HepG2 (cell line): ENCODE results near the gene IGFN1. TPM values are rescaled to one million over a fixed set of nuclear protein-coding genes. Genes with fewer than 3 reads are reported as not detected.
A peak's percentile ranks its signal among the peaks of the same experiment; 100 is the strongest.

Experiments
- ATAC-seq: fragments of 200-7000 bp; cut with Tn5 transposase; 3 replicates; pipeline ENCODE4 v1.9.1; 2020; ENCODE audit warnings: mild to moderate bottlenecking, moderate library complexity
- BruUV-seq: library from RNA; stranded (reverse); fragments of 400-500 nt; replicated peaks from 2 replicates; lab custom pipeline; 2021; lab: Mats Ljungman, UMichigan
- CTCF ChIA-PET: fragments of 300-600 bp; formaldehyde crosslinking; extraction: SDS; loops from one replicate; lab custom pipeline; 2021; ENCODE audit warnings: low total read pairs, inconsistent platforms, low intra/inter-chr PET ratio; lab: Yijun Ruan, JAX
- POLR2A ChIA-PET: fragments of 350-600 bp; sonication (Branson Sonifier 250); formaldehyde crosslinking; loops from one replicate; lab custom pipeline; 2020; ENCODE audit warnings: antibody characterized with exemption, inconsistent platforms; lab: Yijun Ruan, JAX
- DNase-seq: peaks from one replicate; pipeline ENCODE4 v3.0.0-alpha.2; 2015; ENCODE audit warnings: low spot score
- FAIRE-seq: peaks from 3 replicates; lab custom pipeline; 2011; peaks lifted over from hg19 to GRCh38; lab: Jason Lieb, UNC
- H2AFZ ChIP-seq: one replicate; pipeline ENCODE4 v1.6.1; 2011; ENCODE audit warnings: low read length, inconsistent platforms
- H3K27ac ChIP-seq: fragments of 300-600 bp; 3 replicates; pipeline ENCODE4 v1.8.0; 2011; ENCODE audit warnings: mixed run types, mild to moderate bottlenecking, mixed read lengths, low read length, inconsistent platforms; ENCODE audit not compliant: insufficient read depth; ENCODE audit errors: extremely low read length
- H3K27me3 ChIP-seq, 2 experiments: fragments of 200-600 bp in 1 of 2; 2 replicates in 1 of 2; 3 replicates in 1 of 2; pipeline versions ENCODE4 v1.6.0 to v1.8.0; 2011; ENCODE audit warnings: low read length in 2 of 2, mild to moderate bottlenecking in 2 of 2, moderate library complexity in 2 of 2, inconsistent platforms in 1 of 2; ENCODE audit not compliant: insufficient read depth in 2 of 2, control insufficient read depth in 1 of 2
- H3K36me3 ChIP-seq, 2 experiments: fragments of 200-600 bp in 1 of 2; replicated peaks in 1 of 2; 2 replicates in 1 of 2; 3 replicates in 1 of 2; pipeline versions ENCODE4 v1.5.1 to v1.8.0; 2011; ENCODE audit warnings: low read length in 2 of 2, inconsistent platforms in 1 of 2; ENCODE audit not compliant: insufficient read depth in 2 of 2, control insufficient read depth in 1 of 2
- H3K4me1 ChIP-seq: 2 replicates; pipeline ENCODE4 v1.5.1; 2012; ENCODE audit warnings: low read length, inconsistent platforms; ENCODE audit not compliant: insufficient read depth
- H3K4me2 ChIP-seq: 2 replicates; pipeline ENCODE4 v1.6.0; 2011; ENCODE audit warnings: low read depth, low read length, inconsistent platforms
- H3K4me3 ChIP-seq, 3 experiments: fragments of 200-600 bp in 1 of 3; sonication (generic), shearing (Covaris generic) in 1 of 3; replicated peaks in 1 of 3; 2 replicates each; pipeline ENCODE4 v1.5.1; 2011 to 2016; ENCODE audit warnings: low read length in 3 of 3, inconsistent platforms in 2 of 3, low read depth in 2 of 3, mild to moderate bottlenecking in 2 of 3, control low read depth in 1 of 3, mixed read lengths in 1 of 3; ENCODE audit not compliant: insufficient read depth in 1 of 3
- H3K79me2 ChIP-seq: one replicate; pipeline ENCODE4 v1.6.1; 2011; ENCODE audit warnings: low read length, inconsistent platforms; ENCODE audit not compliant: insufficient read depth
- H3K9ac ChIP-seq: 2 replicates; pipeline ENCODE4 v1.6.0; 2011; ENCODE audit warnings: mild to moderate bottlenecking, low read depth, low read length, inconsistent platforms; ENCODE audit not compliant: insufficient read depth
- H3K9me3 ChIP-seq: 2 replicates; pipeline ENCODE4 v1.5.1; 2012; ENCODE audit warnings: mild to moderate bottlenecking, low read length
- H4K20me1 ChIP-seq: 2 replicates; pipeline ENCODE4 v1.6.0; 2011; ENCODE audit warnings: inconsistent platforms, mild to moderate bottlenecking, low read length, moderate library complexity; ENCODE audit not compliant: insufficient read depth
- CENPX ChIP-seq: sonication (generic); formaldehyde crosslinking; IDR thresholded peaks from 2 replicates; pipeline ENCODE4 v1.9.0; 2021; ENCODE audit warnings: mild to moderate bottlenecking, missing genetic modification reagents, moderate library complexity
- GATA4 ChIP-seq: sonication (generic); IDR thresholded peaks from 2 replicates; pipeline ENCODE4 v1.6.1; 2016; ENCODE audit warnings: antibody characterized with exemption, low read depth, borderline replicate concordance
- SAP130 ChIP-seq: IDR thresholded peaks from 2 replicates; pipeline ENCODE4 v1.6.1; 2016; ENCODE audit warnings: low read depth
- ZNF17 ChIP-seq: sonication (generic); formaldehyde crosslinking; IDR thresholded peaks from 2 replicates; pipeline ENCODE4 v1.5.0; 2020; ENCODE audit warnings: mild to moderate bottlenecking, missing genetic modification reagents
- ZNF788 ChIP-seq: sonication (generic); formaldehyde crosslinking; IDR thresholded peaks from 2 replicates; pipeline ENCODE4 v1.5.0; 2020; ENCODE audit warnings: mild to moderate bottlenecking, missing genetic modification reagents, borderline replicate concordance
- WGBS: methylation state at CpG from one replicate; pipeline ENCODE4 v1.1.6; 2017; ENCODE audit warnings: low lambda C conversion rate; 5-methylcytosine and 5-hydroxymethylcytosine counted together
- in situ Hi-C: cut with HindIII; loops from 2 replicates; pipeline ENCODE4 v1.10.0; 2017; ENCODE audit warnings: low pct_unique_long_range_greater_than_20kb; ENCODE audit not compliant: extremely low pct_ligation_motif_present
- intact Hi-C: fragments of 100-400 bp; cut with micrococcal nuclease; formaldehyde crosslinking; loops from one replicate; pipeline ENCODE4 v1.10.0; 2022; ENCODE audit not compliant: unreplicated experiment
- polyA plus RNA-seq, 8 experiments: library from polyadenylated mRNA; depleted of rRNA in 3 of 8; stranded (reverse) in 7 of 8; unstranded in 1 of 8; fragments of >200 nt; fragmentation: Illumina TruSeq in 4 of 8; extraction: Trizol in 4 of 8; gene quantifications; 2 replicates each; pipeline versions ENCODE4 v1.2.1 to v1.2.3, GENCODE V29; 2011 to 2016; ENCODE audit warnings: low read depth in 4 of 8, missing spikeins in 1 of 8, mixed read lengths in 1 of 8; ENCODE audit not compliant: insufficient read depth in 1 of 8
- total RNA-seq, 5 experiments: library from RNA; depleted of rRNA; stranded (reverse); fragments of >200 nt; fragmentation: Illumina TruSeq; extraction: Trizol; gene quantifications; 2 replicates each; pipeline ENCODE4 v1.2.3, GENCODE V29; 2016; ENCODE audit warnings: low read depth in 1 of 5
- TF ChIP-seq, protein P1 (sequence below): IDR thresholded peaks from 2 replicates; pipeline ENCODE4 v1.6.1; 2016; ENCODE audit warnings: missing compliant biosample characterization, missing genetic modification reagents, borderline replicate concordance
- TF ChIP-seq, protein P2 (sequence below): sonication (generic); formaldehyde crosslinking; IDR thresholded peaks from 2 replicates; pipeline ENCODE4 v1.4.0; 2020; ENCODE audit warnings: mild to moderate bottlenecking, missing genetic modification reagents, borderline replicate concordance

Gene IGFN1
- total and polyA plus RNA-seq, 2 of the 13 experiments (the other 11 are each of a cell fraction or from before 2014, with no cell fraction given): 0.04 to 0.05 TPM

- no peak for FAIRE-seq
- CTCF ChIA-PET: interaction anchor here (2.6 kb wide), 1 partner anchor 108 kb away, joined by 37 read pairs; no protein-coding TSS in a partner anchor
- ATAC-seq: peak; percentile 11; the same call in 1 of the 3 replicates
- H3K79me2 ChIP-seq: no peaks in the 10 kb centered on the region
- H3K36me3 ChIP-seq: no peaks in the 10 kb centered on the region
- no peak overlapping the region for H3K27ac ChIP-seq
- H3K4me3 ChIP-seq: no peak overlapping the region
- WGBS: 32% methylated on average over 9 of the region's 10 CpGs
- no peaks in the 10 kb centered on the region for H3K9me3 ChIP-seq
- DNase-seq: no peak
- H3K4me2 ChIP-seq: no peak overlapping the region
- H2AFZ ChIP-seq: no peak overlapping the region
- H3K27me3 ChIP-seq: peaks cover 3 to 7% of the 10 kb centered on the region in 2 experiments; a peak in 4 of 5 replicates
- H4K20me1 ChIP-seq: no peaks in the 10 kb centered on the region; the same call in 1 of the 2 replicates
- in situ Hi-C loops: no loop called here
- no peaks in the 10 kb centered on the region for H3K4me1 ChIP-seq
- POLR2A ChIA-PET: no interaction called here
- BruUV-seq: no TSS peak
- no peak for TF ChIP-seq GATA4
- no peak for TF ChIP-seq CENPX (CRISPR knock-in tag)
- TF ChIP-seq, protein P1, sequence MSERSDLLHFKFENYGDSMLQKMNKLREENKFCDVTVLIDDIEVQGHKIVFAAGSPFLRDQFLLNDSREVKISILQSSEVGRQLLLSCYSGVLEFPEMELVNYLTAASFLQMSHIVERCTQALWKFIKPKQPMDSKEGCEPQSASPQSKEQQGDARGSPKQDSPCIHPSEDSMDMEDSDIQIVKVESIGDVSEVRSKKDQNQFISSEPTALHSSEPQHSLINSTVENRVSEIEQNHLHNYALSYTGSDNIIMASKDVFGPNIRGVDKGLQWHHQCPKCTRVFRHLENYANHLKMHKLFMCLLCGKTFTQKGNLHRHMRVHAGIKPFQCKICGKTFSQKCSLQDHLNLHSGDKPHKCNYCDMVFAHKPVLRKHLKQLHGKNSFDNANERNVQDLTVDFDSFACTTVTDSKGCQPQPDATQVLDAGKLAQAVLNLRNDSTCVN: no peak
- TF ChIP-seq ZNF788 (CRISPR knock-in tag): no peak
- TF ChIP-seq SAP130 (CRISPR knock-in tag): no peak
- no peak for TF ChIP-seq ZNF17 (CRISPR knock-in tag)
- TF ChIP-seq, protein P2, sequence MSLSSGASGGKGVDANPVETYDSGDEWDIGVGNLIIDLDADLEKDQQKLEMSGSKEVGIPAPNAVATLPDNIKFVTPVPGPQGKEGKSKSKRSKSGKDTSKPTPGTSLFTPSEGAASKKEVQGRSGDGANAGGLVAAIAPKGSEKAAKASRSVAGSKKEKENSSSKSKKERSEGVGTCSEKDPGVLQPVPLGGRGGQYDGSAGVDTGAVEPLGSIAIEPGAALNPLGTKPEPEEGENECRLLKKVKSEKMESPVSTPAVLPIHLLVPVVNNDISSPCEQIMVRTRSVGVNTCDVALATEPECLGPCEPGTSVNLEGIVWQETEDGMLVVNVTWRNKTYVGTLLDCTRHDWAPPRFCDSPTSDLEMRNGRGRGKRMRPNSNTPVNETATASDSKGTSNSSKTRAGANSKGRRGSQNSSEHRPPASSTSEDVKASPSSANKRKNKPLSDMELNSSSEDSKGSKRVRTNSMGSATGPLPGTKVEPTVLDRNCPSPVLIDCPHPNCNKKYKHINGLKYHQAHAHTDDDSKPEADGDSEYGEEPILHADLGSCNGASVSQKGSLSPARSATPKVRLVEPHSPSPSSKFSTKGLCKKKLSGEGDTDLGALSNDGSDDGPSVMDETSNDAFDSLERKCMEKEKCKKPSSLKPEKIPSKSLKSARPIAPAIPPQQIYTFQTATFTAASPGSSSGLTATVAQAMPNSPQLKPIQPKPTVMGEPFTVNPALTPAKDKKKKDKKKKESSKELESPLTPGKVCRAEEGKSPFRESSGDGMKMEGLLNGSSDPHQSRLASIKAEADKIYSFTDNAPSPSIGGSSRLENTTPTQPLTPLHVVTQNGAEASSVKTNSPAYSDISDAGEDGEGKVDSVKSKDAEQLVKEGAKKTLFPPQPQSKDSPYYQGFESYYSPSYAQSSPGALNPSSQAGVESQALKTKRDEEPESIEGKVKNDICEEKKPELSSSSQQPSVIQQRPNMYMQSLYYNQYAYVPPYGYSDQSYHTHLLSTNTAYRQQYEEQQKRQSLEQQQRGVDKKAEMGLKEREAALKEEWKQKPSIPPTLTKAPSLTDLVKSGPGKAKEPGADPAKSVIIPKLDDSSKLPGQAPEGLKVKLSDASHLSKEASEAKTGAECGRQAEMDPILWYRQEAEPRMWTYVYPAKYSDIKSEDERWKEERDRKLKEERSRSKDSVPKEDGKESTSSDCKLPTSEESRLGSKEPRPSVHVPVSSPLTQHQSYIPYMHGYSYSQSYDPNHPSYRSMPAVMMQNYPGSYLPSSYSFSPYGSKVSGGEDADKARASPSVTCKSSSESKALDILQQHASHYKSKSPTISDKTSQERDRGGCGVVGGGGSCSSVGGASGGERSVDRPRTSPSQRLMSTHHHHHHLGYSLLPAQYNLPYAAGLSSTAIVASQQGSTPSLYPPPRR (CRISPR knock-in tag): no peak
- H3K9ac ChIP-seq: no peak overlapping the region
- intact Hi-C loops: no loop called here
Observed at GRCh38 chr1:201253411-201253810, 62.8 kb downstream of the IGFN1 start.
